GM12878 (cell line): ENCODE data around the gene CEACAM8.

Experiments
- ATF2 ChIP-seq: IDR thresholded peaks from 2 replicates; pipeline ENCODE4 v1.6.1; 2012; ENCODE audit warnings: low read length, inconsistent platforms
- BCL11A ChIP-seq: IDR thresholded peaks from 2 replicates; pipeline ENCODE4 v1.6.1; 2011; ENCODE audit warnings: low read depth, low read length
- CHD4 ChIP-seq: fragments of 200-600 bp; sonication (generic); IDR thresholded peaks from 2 replicates; pipeline ENCODE4 v1.6.1; 2016; ENCODE audit warnings: mild to moderate bottlenecking
- ELK1 ChIP-seq: IDR thresholded peaks from 2 replicates; pipeline ENCODE4 v1.6.1; 2012; ENCODE audit warnings: low read depth, low read length, improper control_type of control experiment
- POLR2A ChIP-seq: IDR thresholded peaks from 2 replicates; pipeline ENCODE4 v1.6.1; 2011; ENCODE audit warnings: low read depth, mild to moderate bottlenecking, low read length
- SMAD1 ChIP-seq: fragments of 450-650 bp; IDR thresholded peaks from 2 replicates; pipeline ENCODE4 v1.6.1; 2018; ENCODE audit warnings: mild to moderate bottlenecking, low read depth; ENCODE audit not compliant: partially characterized antibody
- SP1 ChIP-seq: IDR thresholded peaks from one replicate; pipeline ENCODE4 v1.6.1; 2011; ENCODE audit warnings: low read depth, low read length
- TF ChIP-seq, protein P1 (sequence below), 3 experiments: IDR thresholded peaks in 2 of 3; conservative IDR thresholded peaks in 1 of 3; 2 replicates each; pipeline ENCODE4 v1.5.1; 2011; ENCODE audit warnings: low read depth in 3 of 3, low read length in 3 of 3, mild to moderate bottlenecking in 3 of 3, control low read depth in 2 of 3, moderate library complexity in 2 of 3, inconsistent platforms in 1 of 3, mixed read lengths in 1 of 3; ENCODE audit not compliant: control insufficient read depth in 2 of 3, insufficient read depth in 1 of 3; ENCODE audit errors: extremely low read depth in 1 of 3
- TF ChIP-seq, protein P2 (sequence below): IDR thresholded peaks from 2 replicates; pipeline ENCODE4 v1.6.1; 2012; ENCODE audit warnings: low read depth, low read length, improper control_type of control experiment

- no peak for TF ChIP-seq SP1
- no peak for TF ChIP-seq BCL11A
- no peak for TF ChIP-seq ELK1
- TF ChIP-seq POLR2A = no peak
- TF ChIP-seq CHD4 = no peak
- TF ChIP-seq, protein P1, sequence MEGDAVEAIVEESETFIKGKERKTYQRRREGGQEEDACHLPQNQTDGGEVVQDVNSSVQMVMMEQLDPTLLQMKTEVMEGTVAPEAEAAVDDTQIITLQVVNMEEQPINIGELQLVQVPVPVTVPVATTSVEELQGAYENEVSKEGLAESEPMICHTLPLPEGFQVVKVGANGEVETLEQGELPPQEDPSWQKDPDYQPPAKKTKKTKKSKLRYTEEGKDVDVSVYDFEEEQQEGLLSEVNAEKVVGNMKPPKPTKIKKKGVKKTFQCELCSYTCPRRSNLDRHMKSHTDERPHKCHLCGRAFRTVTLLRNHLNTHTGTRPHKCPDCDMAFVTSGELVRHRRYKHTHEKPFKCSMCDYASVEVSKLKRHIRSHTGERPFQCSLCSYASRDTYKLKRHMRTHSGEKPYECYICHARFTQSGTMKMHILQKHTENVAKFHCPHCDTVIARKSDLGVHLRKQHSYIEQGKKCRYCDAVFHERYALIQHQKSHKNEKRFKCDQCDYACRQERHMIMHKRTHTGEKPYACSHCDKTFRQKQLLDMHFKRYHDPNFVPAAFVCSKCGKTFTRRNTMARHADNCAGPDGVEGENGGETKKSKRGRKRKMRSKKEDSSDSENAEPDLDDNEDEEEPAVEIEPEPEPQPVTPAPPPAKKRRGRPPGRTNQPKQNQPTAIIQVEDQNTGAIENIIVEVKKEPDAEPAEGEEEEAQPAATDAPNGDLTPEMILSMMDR (IDR thresholded peaks at IDR 0.05 in 2 of 3, conservative IDR thresholded peaks at IDR 0.05 in 1 of 3; ENCODE audit: control insufficient read depth in 2 of 3, extremely low read depth in 1 of 3, insufficient read depth in 1 of 3, low read depth in 3 of 3, low read length in 3 of 3) = no peak
- TF ChIP-seq SMAD1 = no peak
- TF ChIP-seq, protein P2, sequence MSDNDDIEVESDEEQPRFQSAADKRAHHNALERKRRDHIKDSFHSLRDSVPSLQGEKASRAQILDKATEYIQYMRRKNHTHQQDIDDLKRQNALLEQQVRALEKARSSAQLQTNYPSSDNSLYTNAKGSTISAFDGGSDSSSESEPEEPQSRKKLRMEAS = no peak
- no peak for TF ChIP-seq ATF2
These were observed 31.5 kb upstream of the CEACAM8 start for GRCh38 chr19:42626181-42626580.
